ENCODE data around the gene CIB4.

The CIB4 gene

DNA sequence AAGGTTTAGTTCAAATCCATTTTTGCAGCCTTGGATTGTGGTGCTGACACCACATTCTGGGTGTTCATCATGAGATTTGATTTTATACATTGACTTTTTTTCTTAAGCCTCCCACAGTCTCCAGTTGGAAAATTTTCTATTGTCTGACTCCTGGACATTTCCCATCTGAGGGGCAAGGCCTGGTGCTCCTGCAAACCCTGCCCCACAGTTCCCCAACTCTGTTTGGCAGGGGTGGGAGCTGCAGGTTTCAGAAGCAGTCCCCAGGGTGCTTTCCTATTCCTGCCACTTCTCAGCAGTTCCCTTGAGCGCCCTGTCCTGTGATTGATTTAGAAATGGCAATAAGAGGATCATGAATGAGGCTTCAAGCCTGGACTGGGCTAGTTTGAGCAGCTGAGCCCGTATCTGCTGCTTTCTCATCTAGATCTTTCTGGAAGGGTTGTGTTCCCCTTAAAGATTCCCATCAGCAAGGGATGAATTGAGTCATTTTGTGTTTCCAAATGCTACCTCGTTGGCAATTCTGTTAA, 77.0 kb downstream of the CIB4 start:
- peaks cover 66% of the 10 kb centered on the region for H3K27me3 Mint-ChIP-seq
- no peak for DNase-seq
- ATAC-seq: no peak

DNA sequence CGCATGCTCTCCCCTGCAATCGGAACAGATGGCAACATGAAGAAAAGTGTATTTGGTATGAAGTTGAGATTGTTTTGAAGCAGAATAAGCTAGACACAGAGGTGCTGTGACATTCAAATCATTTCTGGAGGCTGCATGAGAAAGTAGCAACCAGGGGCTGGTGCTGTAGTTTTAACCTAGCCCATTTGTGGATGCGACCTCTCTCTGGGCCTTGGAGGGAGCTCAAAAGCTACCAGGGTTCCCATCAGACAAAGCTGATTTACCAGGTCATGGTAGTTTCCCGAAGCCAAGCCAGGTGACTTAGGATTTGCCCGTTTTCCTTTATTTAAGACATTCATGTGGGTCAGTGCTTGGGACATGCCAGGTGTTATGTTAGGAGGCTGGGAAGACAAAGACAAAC, 77.5 kb downstream of the CIB4 start:
- Mint-ChIP-seq H3K27ac (no peak overlapping the region), H3K36me3 (ENCODE audit: low read depth) (no peaks in the 10 kb centered on the region), H3K27me3 (peaks cover 69% of the 10 kb centered on the region), H3K9me3 (no peaks in the 10 kb centered on the region), H3K4me1 (peaks cover 12% of the 10 kb centered on the region), H3K4me3 (no peak overlapping the region)
- DNase-seq: no peak
- ATAC-seq: no peak

More for the DNA sequence above, 77.0 kb downstream of the CIB4 start:
- Mint-ChIP-seq H3K27ac (no peak overlapping the region), H3K9me3 (no peaks in the 10 kb centered on the region), H3K4me1 (peaks cover 12% of the 10 kb centered on the region), H3K36me3 (ENCODE audit: low read depth) (no peaks in the 10 kb centered on the region), H3K4me3 (no peak overlapping the region)

DNA sequence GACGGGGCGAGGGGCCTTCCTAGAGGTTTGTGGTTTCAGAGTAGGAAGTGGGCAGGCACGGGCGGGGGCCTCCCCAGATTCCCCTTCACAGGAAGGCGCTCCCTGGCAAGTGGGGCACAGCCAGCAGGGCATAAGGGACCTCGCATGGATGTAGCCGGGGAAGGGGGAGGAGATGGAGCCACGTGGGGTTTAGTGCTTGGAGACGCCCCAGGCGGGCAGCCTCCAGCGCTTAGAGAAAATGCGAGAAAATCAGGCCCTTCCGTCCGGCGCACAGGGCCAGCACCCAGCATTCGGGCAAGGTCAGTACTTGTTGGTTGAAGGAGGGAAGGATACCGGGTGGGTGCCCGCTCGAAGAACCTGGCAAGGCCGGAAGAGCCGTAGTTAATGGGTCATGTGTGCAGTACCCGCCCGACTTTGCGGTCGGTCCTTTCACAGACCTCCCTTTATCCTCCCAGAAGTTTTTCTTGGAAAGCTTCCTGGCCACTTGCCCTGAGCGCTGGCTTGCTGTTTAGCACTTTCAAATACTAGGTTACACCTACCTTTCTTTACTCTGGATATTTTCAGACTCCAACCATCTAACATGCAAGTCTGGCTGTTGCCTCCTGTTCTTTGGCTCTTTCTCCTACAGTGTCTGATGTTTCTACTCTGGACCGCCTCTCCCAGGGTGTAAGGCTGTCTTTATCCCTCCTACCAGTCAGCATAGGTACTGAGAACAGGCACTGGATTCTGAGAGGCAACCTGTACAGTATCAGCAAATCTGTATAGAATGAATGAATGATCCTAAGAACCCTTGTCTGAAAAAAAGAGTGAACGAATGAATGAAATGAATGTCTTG, 78.1 kb downstream of the CIB4 start:
- ATAC-seq (peak; percentile 34), DNase-seq (no peak)
- H3K9me3 Mint-ChIP-seq: no peaks in the 10 kb centered on the region
- H3K27ac Mint-ChIP-seq: no peak overlapping the region
- H3K36me3 Mint-ChIP-seq (ENCODE audit: low read depth): no peaks in the 10 kb centered on the region
- peaks cover 12% of the 10 kb centered on the region for H3K4me1 Mint-ChIP-seq
- no peak overlapping the region for H3K4me3 Mint-ChIP-seq
- H3K27me3 Mint-ChIP-seq: peaks cover 71% of the 10 kb centered on the region

DNA sequence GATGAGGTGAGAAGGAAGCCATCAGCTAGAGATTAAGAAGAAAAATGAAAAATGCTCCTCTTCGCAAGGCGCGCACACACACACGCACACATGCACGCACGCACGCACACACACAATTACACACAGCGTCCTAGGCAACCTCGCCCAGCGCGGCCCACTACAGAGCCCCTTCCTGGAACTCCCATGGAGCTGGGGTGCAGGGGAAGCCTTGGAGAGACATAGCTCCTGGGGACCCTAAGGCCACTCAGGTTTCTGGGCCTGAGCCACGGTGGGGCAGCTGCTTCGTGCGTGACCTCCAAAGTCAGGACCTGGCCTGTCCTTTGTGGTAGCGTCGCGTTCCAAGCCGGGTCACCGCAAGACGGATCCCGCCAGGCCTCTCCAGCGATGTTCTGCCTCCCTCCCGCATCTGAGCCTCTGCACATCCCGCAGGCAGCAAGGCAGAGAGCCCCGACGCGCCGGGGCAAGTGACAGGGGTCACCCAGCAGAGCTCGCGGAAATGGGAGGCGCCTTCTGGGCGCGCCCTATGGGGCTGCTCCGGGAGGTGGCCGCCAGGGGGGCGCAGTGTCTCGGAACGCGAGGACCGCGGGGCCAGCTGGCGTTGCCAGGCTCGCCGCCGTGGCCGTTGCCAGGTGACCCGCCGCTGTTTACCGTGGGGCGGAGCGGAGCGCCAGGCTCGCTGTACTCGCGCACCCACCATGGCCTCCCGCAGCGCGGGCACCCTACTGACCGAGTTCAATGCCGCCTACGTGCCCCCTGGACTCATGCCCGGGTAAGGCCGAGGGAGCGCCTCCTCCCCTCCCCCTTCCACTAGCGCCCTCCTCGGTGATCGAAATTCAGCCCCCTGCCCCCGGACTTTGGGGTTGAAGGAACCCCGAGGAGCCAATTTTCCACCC, 79.0 kb downstream of the CIB4 start:
- Mint-ChIP-seq H3K27me3 (peaks cover 77% of the 10 kb centered on the region), H3K4me1 (peaks cover 12% of the 10 kb centered on the region), H3K4me3 (peak overlapping the region; percentile 38), H3K27ac (no peak overlapping the region), H3K9me3 (no peaks in the 10 kb centered on the region), H3K36me3 (ENCODE audit: low read depth) (no peaks in the 10 kb centered on the region)
- peak; percentile 78 for ATAC-seq
- DNase-seq: peak; percentile 59

DNA sequence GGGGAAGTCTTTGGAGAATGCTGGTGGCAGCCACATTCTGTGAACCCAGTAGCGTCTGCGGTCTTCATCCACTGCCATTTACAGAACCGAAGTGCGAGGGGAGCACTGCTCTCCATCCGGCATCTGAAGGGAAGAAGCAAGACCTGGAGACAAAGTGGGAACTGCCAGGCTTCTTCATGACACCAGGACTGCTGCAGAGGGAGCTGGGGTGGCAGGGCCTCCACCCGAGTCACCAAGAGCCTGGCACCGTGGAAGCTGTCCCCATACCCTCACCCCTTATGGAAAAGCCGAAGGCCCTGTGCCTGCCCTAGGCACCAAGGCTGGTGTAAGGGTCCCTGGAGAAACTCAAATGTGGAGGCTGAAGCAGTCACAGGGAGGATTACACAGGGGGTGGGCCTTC, 79.8 kb downstream of the CIB4 start:
- Mint-ChIP-seq H3K27ac (no peak overlapping the region), H3K36me3 (ENCODE audit: low read depth) (no peaks in the 10 kb centered on the region), H3K9me3 (no peaks in the 10 kb centered on the region), H3K27me3 (peaks cover 76% of the 10 kb centered on the region), H3K4me1 (peaks cover 12% of the 10 kb centered on the region), H3K4me3 (peak overlapping the region; percentile 38)
- ATAC-seq: no peak
- no peak for DNase-seq

DNA sequence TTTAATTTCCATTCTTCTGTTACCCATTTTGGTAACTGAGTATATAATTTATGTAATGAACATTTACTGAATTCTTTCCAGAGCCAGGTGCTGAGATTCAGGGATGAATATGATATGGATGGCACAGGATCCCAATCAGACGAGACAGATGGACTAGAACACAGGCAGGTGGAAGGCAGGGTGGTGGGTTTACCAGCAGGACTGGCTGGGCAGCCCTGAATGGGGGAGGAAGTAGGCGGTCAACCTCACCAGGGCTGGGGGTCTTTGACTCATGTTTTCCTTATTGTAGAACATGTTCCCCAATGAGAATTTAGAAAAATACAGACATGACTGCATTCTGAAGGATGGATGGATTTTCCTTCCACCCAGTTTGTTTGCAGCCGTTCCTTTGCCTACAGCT, 80.3 kb downstream of the CIB4 start:
- H3K4me3 Mint-ChIP-seq: no peak overlapping the region

DNA sequence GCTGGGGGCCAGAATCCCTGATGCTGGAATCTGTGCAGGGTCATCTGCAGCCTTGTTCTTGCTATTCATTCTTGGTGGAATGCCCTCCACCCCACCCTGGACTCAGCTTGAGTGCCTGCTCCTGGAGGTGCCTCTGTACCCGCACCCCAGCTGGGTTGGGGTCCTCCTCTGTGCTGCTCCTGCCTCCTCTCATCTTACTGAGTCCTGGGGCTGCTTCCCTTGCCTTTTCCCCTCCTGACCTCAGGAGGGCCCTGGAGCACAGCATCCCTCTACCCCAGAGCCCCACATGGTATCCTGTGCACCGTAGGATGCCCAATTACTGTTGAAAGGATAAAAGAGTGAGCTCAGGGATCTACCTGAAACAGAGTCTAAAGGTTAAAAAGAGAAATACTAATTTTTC, 81.6 kb downstream of the CIB4 start:
- no peak overlapping the region for H3K27ac Mint-ChIP-seq
- H3K4me1 Mint-ChIP-seq: peaks cover 12% of the 10 kb centered on the region
- H3K9me3 Mint-ChIP-seq: no peaks in the 10 kb centered on the region
- DNase-seq (no peak), ATAC-seq (no peak)
- H3K27me3 Mint-ChIP-seq: peaks cover 63% of the 10 kb centered on the region
- H3K36me3 Mint-ChIP-seq (ENCODE audit: low read depth): no peaks in the 10 kb centered on the region
- H3K4me3 Mint-ChIP-seq: no peak overlapping the region

More for the DNA sequence above, 80.3 kb downstream of the CIB4 start:
- no peaks in the 10 kb centered on the region for H3K36me3 Mint-ChIP-seq (ENCODE audit: low read depth)
- H3K9me3 Mint-ChIP-seq: no peaks in the 10 kb centered on the region
- peaks cover 73% of the 10 kb centered on the region for H3K27me3 Mint-ChIP-seq
- H3K27ac Mint-ChIP-seq: no peak overlapping the region
- ATAC-seq (no peak), DNase-seq (no peak)
- H3K4me1 Mint-ChIP-seq: peaks cover 12% of the 10 kb centered on the region

DNA sequence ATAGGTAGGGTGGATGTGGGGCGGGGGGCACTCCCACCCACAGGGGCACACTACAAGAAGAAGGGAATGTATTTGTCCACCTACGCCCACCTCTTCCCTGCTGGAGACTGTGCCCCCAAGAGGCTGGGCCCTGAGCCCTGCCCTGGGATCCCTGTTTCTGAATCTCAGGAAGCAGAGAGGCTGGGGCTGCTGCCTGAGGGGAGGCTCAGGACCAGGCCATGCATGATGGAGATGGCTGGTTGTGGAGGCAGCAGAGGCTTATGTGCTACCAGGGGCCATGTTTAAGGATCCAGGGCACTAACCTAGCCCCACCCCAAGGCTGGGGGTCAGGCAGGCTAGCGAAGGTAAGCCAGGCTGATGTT, 82.1 kb downstream of the CIB4 start:
- H3K9me3 Mint-ChIP-seq: no peaks in the 10 kb centered on the region
- H3K36me3 Mint-ChIP-seq (ENCODE audit: low read depth): no peaks in the 10 kb centered on the region
- DNase-seq (no peak), ATAC-seq (no peak)
- H3K27me3 Mint-ChIP-seq: peaks cover 58% of the 10 kb centered on the region
- no peak overlapping the region for H3K27ac Mint-ChIP-seq
- peaks cover 12% of the 10 kb centered on the region for H3K4me1 Mint-ChIP-seq
- no peak overlapping the region for H3K4me3 Mint-ChIP-seq

DNA sequence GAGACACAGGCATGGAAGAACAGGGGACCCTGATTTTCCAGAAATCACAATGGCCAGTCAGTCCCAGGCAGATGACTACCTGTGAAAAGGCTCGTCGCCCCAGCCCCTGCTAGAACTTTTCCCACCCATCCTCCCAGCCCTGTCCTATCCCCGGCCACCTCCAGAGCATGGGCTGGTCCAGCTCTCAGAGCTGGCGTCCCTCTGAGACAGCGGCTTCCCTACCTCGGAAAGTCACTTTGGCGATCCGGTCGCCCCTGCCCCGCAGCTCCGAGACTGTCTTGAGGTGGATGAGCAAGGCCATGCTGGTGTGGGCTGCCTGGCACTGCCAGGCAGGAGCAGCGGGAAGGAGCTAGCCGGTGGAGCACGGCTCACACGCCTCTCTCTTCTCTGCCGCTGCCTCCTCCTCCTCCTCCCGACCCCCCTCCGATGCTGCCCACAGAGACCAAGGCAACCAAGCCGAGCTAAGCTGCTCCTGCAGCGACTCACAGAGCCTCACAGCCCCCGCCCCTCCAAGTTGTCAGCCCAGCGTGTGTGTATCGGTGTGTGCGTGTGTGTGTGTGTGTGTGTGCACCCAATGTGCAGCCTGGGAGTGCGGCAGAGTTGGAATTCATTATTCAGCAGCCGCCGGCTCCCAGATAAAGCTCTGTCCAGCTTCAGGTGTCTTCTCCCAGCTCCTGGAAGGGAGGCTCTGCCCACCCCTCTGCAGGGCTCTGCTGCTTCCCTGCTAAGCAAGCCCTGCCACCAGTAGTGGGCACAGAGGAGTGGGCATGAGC, 82.7 kb downstream of the CIB4 start:
- Mint-ChIP-seq H3K27ac (no peak overlapping the region), H3K4me1 (peaks cover 12% of the 10 kb centered on the region), H3K36me3 (ENCODE audit: low read depth) (no peaks in the 10 kb centered on the region), H3K4me3 (no peak overlapping the region), H3K9me3 (no peaks in the 10 kb centered on the region), H3K27me3 (peaks cover 53% of the 10 kb centered on the region)
- DNase-seq (no peak), ATAC-seq (no peak)

DNA sequence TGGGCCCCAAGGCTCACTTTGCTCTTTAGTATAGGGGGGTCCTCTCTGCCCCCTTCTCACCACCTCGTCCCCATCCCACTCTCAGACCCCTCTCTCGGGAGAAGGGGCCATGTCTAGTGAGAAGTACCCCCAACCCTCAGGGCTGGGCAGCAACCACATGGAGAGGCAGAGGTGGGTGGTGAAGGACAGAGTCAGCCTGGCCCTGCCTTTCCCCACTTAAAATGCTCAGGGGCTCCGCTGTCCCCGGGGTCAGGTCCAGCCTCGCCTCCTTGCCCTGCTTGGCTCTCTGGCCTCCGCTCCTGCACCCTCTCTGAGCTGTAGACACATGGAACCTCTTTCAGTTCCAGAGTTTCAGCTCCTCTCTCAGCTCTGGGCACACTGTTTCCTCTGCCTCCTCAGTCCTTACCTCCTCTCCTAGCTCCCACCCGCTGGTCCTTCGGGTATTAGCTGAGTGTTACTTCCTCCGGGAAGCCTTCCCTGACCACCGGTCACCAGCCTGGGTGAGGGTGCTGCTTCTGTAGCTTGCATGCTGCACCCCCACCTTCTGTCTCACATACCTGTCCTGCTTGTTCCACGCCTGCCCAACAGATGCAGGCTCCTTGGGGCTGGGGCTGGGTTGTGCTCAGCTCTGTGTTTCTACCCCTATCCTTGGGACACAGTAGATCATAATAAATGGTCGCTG, 83.8 kb downstream of the CIB4 start:
- Mint-ChIP-seq H3K27me3 (peaks cover 46% of the 10 kb centered on the region), H3K4me3 (no peak overlapping the region), H3K9me3 (no peaks in the 10 kb centered on the region), H3K36me3 (ENCODE audit: low read depth) (no peaks in the 10 kb centered on the region), H3K4me1 (peaks cover 8% of the 10 kb centered on the region), H3K27ac (no peak overlapping the region)
- no peak for ATAC-seq
- DNase-seq: no peak

DNA sequence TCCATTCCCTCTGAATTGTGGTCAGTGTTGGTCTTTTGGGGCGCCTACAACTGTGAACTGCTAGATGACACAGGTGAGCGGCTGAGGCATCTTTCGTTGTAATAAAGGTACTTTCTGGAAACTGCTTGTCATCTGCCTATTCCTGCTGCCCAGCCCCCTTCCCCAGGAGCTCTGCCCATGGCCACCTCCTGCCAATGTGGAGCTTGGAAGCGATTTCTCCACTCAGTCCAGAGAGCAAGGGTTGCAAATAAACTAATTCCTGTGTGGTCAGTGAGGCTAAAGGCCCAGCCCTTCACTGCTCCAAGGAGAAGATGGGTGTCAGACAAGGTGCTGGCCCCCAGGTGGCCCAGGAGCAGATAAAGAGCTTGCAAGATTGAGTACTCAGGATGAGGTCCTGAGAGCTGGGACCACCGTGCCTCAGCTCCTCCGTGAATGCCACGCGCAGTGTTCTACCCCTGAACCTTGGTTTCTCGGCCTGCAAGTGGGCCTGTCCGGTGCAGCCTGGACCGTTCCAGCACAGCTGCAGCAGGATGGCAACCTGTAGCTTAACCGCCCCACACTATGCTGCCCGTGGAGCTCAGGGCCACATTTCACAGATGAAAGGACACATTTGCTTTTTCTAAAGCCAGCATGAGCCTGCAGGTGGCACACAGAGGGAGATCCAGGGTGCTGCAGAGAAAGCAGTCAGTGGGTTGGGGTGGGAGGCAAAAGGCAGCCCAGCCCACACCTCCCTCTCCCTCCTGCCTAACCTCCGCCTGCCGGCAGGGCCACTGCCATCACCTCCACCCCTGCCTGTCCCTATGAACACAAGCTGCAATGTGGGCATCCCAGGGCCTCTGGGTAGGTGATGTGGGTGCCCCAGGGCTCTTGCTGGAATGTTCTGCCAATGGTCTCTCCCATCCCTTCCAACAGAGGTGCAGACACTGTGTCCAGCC, 84.6 kb downstream of the CIB4 start:
- H3K27me3 Mint-ChIP-seq: peaks cover 40% of the 10 kb centered on the region
- no peak for ATAC-seq
- H3K4me1 Mint-ChIP-seq: peaks cover 2% of the 10 kb centered on the region
- no peak for DNase-seq
- no peak overlapping the region for H3K27ac Mint-ChIP-seq
- no peak overlapping the region for H3K4me3 Mint-ChIP-seq
- no peaks in the 10 kb centered on the region for H3K9me3 Mint-ChIP-seq
- no peaks in the 10 kb centered on the region for H3K36me3 Mint-ChIP-seq (ENCODE audit: low read depth)

DNA sequence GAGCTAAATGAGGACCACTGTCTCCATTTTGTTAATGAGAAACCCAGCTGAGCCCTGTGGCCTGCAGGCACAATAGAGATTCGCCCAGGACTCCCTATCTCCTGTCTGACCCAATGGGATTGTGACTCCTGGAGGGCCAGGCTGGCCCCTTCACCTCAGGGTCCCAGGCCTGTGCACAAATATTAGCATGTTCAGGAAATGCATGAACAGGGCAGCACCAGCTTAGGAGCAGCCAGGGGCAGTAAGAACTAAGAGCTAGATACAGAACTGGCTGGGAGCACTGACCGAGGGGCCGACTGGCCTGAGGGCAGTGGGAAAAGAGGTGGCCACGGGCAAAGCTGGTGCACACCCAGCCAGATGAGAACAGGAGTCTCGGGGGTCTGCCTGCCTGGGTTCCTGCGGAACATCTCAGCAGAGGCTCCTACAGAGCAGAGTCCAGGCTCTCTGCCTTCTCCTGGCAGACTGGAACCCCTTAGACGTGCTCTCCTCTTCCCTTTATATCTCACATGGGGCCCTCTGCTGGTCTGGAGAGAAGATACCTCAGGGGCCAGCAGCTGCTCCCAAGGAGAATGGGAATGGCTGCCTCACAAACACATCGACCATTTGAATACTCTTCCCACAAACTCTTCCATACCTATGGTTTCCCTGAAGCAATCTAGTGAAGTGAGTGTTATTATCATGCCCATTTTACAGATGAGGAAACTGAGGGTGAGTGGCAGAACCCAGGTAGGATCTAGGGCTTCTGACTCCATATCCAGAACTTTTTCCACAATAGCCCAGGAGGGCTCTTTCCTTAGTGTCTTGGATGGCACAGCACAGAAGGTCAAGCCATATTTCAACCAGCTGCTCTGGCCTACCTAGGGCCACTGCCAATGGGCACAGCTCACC, 85.7 kb downstream of the CIB4 start:
- H3K9me3 Mint-ChIP-seq: no peaks in the 10 kb centered on the region
- no peaks in the 10 kb centered on the region for H3K36me3 Mint-ChIP-seq (ENCODE audit: low read depth)
- H3K27me3 Mint-ChIP-seq: peaks cover 33% of the 10 kb centered on the region
- H3K4me1 Mint-ChIP-seq: no peaks in the 10 kb centered on the region
- no peak overlapping the region for H3K4me3 Mint-ChIP-seq
- ATAC-seq (no peak), DNase-seq (no peak)
- no peak overlapping the region for H3K27ac Mint-ChIP-seq

All from activated naive CD8-positive, alpha-beta T cell treated with anti-CD3 and anti-CD28 coated beads, Interleukin-2, amount 50 U/mL, for 24 hours (primary cell).